B cell (primary cell): Measurements from ENCODE around the gene NCKAP1. TPM values are rescaled to one million over a fixed set of nuclear protein-coding genes. Genes with fewer than 3 reads are reported as not detected.

Source experiments
- ATAC-seq: fragments of 200-7000 bp; cut with Tn5 transposase; one replicate; pipeline ENCODE4 v1.10.0; 2021; ENCODE audit warnings: low read depth, mild to moderate bottlenecking, moderate number of reproducible peaks, moderate library complexity
- CTCF ChIA-PET: fragments of 350-600 bp; sonication (Branson Sonifier 250); formaldehyde crosslinking; loops from one replicate; lab custom pipeline; 2021; ENCODE audit warnings: antibody characterized with exemption, inconsistent platforms; lab: Charles Lee
- POLR2A ChIA-PET: fragments of 350-600 bp; sonication (Branson Sonifier 250); formaldehyde crosslinking; loops from one replicate; lab custom pipeline; 2021; ENCODE audit warnings: antibody characterized with exemption; lab: Charles Lee
- DNase-seq: peaks from one replicate; pipeline ENCODE4 v3.0.0; 2013
- H2AFZ ChIP-seq: 2 replicates; pipeline ENCODE4 v1.6.1; 2012; ENCODE audit warnings: mild to moderate bottlenecking, low read depth, low read length; ENCODE audit not compliant: insufficient read depth, poor library complexity, severe bottlenecking
- H3K27ac ChIP-seq, 2 donors: 1 replicate in 1 of 2; 2 replicates in 1 of 2; pipeline ENCODE4 v1.5.1; 2012 to 2013; ENCODE audit warnings: low read length in 2 of 2, mild to moderate bottlenecking in 2 of 2, moderate library complexity in 1 of 2
- H3K27me3 ChIP-seq, 4 experiments: fragments of 200-600 bp in 1 of 4; sonication (generic) in 1 of 4; replicated peaks in 1 of 4; 1 replicate in 2 of 4; 2 replicates in 2 of 4; pipeline versions ENCODE4 v1.6.1 to v1.7.0; 2013 to 2016; ENCODE audit warnings: low read length in 3 of 4, mild to moderate bottlenecking in 2 of 4, mixed read lengths in 1 of 4, moderate library complexity in 1 of 4; ENCODE audit not compliant: insufficient read depth in 4 of 4, control insufficient read depth in 3 of 4; ENCODE audit errors: control extremely low read depth in 1 of 4
- H3K36me3 ChIP-seq, 2 experiments: replicated peaks in 1 of 2; 1 replicate in 1 of 2; 2 replicates in 1 of 2; pipeline versions ENCODE4 v1.6.1 to v1.7.1; 2013; ENCODE audit warnings: low read length in 1 of 2; ENCODE audit not compliant: insufficient read depth in 2 of 2, control insufficient read depth in 1 of 2; ENCODE audit errors: control extremely low read depth in 1 of 2, extremely low read depth in 1 of 2
- H3K4me1 ChIP-seq, 2 donors: fragments of 200-600 bp in 1 of 2; sonication (generic) in 1 of 2; 1 replicate in 1 of 2; 2 replicates in 1 of 2; pipeline versions ENCODE4 v1.5.1 to v1.6.1; 2013 to 2017; ENCODE audit warnings: low read length in 2 of 2; ENCODE audit not compliant: control insufficient read depth in 2 of 2, insufficient read depth in 2 of 2
- H3K4me2 ChIP-seq: replicated peaks from 2 replicates; pipeline ENCODE3; 2012; ENCODE audit warnings: mild to moderate bottlenecking, low read depth, low read length; ENCODE audit not compliant: poor library complexity, severe bottlenecking
- H3K4me3 ChIP-seq, 5 experiments: fragments of 200-600 bp in 1 of 5; sonication (generic) in 1 of 5; 1 replicate in 3 of 5; 2 replicates in 2 of 5; pipeline versions ENCODE4 v1.5.1 to v1.7.0; 2011 to 2016; ENCODE audit warnings: low read length in 4 of 5, mild to moderate bottlenecking in 4 of 5, low read depth in 2 of 5, control low read depth in 1 of 5, moderate library complexity in 1 of 5; ENCODE audit not compliant: insufficient read depth in 1 of 5; ENCODE audit errors: control extremely low read depth in 1 of 5, extremely low read depth in 1 of 5
- H3K79me2 ChIP-seq: fragments of 200-600 bp; sonication (generic); one replicate; pipeline ENCODE4 v1.6.0; 2016; ENCODE audit warnings: low read length; ENCODE audit not compliant: control insufficient read depth, insufficient read depth
- H3K9ac ChIP-seq: fragments of 200-600 bp; sonication (generic); 2 replicates; pipeline ENCODE4 v1.6.1; 2017; ENCODE audit warnings: mild to moderate bottlenecking, low read length, moderate library complexity
- H3K9me3 ChIP-seq, 3 donors: one replicate each; pipeline versions ENCODE4 v1.6.1 to v1.7.1; 2013; ENCODE audit warnings: low read length in 2 of 3; ENCODE audit not compliant: control insufficient read depth in 2 of 3, insufficient read depth in 1 of 3; ENCODE audit errors: control extremely low read depth in 1 of 3
- H4K20me1 ChIP-seq: 2 replicates; pipeline ENCODE4 v1.6.0; 2012; ENCODE audit warnings: mild to moderate bottlenecking, low read length; ENCODE audit not compliant: insufficient read depth, control insufficient read depth, poor library complexity, severe bottlenecking
- H3K27ac Mint-ChIP-seq: one replicate; pipeline ENCODE4 v1.8.0; 2021; ENCODE audit warnings: mixed read lengths
- H3K27me3 Mint-ChIP-seq: one replicate; pipeline ENCODE4 v1.8.0; 2021; ENCODE audit warnings: mixed read lengths
- H3K4me1 Mint-ChIP-seq: one replicate; pipeline ENCODE4 v1.8.0; 2021; ENCODE audit warnings: mixed read lengths
- H3K4me3 Mint-ChIP-seq: one replicate; pipeline ENCODE4 v1.8.0; 2021; ENCODE audit warnings: mixed read lengths
- H3K9me3 Mint-ChIP-seq: one replicate; pipeline ENCODE4 v1.8.0; 2022; ENCODE audit warnings: mixed read lengths; ENCODE audit not compliant: insufficient read depth
- EZH2 ChIP-seq: IDR thresholded peaks from 2 replicates; pipeline ENCODE4 v1.6.1; 2012; ENCODE audit warnings: borderline replicate concordance, low read depth, mild to moderate bottlenecking, moderate library complexity, low read length; ENCODE audit not compliant: insufficient read depth, poor library complexity, severe bottlenecking
- WGBS: methylation state at CpG from one replicate; pipeline ENCODE4 v1.1.5; 2013; ENCODE audit warnings: missing lambda C conversion rate; ENCODE audit not compliant: insufficient coverage; 5-methylcytosine and 5-hydroxymethylcytosine counted together
- intact Hi-C: fragments of 100-400 bp; cut with micrococcal nuclease; formaldehyde crosslinking; loops from one replicate; pipeline ENCODE4 v1.10.0; 2022
- polyA plus RNA-seq: library from polyadenylated mRNA; depleted of rRNA; stranded (reverse); fragments of >200 nt; gene quantifications from 2 replicates; pipeline ENCODE4 v1.2.3, GENCODE V29; 2012
- total RNA-seq, 2 donors: library from RNA; stranded (reverse); fragments of 120-200 nt in 1 of 2; gene quantifications; 1 replicate in 1 of 2; 2 replicates in 1 of 2; pipeline versions ENCODE4 v1.2.3 to v1.2.4, GENCODE V29; 2013 to 2022
- TF ChIP-seq, protein P1 (sequence below): fragments of 200-600 bp; IDR thresholded peaks from one replicate; pipeline ENCODE4 v1.8.0; 2022; ENCODE audit warnings: antibody characterized with exemption, mild to moderate bottlenecking

Gene NCKAP1
- total and polyA plus RNA-seq, 2 donors (not counting 1 experiment from before 2014, with no cell fraction given), result 0.05 TPM; not detected in 1

DNA sequence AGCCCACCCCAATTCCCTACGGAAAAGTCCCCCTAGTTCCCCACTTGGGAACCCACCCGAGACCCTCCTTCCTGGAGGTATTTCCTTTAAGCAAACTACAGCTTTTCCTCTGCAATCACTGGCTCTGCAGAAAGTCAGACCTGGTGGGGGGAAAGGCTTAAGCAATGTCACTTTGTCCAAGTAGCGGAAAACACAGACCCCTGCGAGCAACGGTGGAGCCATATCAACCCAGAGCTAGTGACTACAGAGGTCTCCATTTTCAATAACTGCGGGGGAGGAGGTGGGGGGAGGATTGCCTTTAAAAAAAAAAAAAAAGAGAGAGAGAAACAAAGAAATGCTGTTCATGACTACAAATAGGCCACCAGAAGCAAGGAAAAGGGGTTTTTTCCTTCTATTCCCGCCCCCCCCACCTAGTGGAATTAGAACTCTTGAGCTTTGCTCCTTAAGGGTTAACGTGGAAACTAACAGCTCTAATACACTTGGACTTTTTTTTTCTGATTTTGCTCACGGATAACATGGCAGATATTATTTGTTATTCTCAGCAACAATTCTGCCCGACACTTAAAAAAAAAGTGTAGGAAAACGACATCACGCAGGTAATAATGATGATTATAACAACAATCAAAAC lies 170.7 kb downstream of the NCKAP1 start:
- Mint-ChIP-seq H3K9me3 (no peaks in the 10 kb centered on the region), H3K27me3 (peaks cover 69% of the 10 kb centered on the region), H3K27ac (no peak overlapping the region), H3K4me3 (no peak overlapping the region), H3K4me1 (peaks cover 21% of the 10 kb centered on the region)
- peak overlapping the region; percentile 66 for H2AFZ ChIP-seq
- H3K9ac ChIP-seq, result peak overlapping the region; percentile 38
- TF ChIP-seq, protein P1, sequence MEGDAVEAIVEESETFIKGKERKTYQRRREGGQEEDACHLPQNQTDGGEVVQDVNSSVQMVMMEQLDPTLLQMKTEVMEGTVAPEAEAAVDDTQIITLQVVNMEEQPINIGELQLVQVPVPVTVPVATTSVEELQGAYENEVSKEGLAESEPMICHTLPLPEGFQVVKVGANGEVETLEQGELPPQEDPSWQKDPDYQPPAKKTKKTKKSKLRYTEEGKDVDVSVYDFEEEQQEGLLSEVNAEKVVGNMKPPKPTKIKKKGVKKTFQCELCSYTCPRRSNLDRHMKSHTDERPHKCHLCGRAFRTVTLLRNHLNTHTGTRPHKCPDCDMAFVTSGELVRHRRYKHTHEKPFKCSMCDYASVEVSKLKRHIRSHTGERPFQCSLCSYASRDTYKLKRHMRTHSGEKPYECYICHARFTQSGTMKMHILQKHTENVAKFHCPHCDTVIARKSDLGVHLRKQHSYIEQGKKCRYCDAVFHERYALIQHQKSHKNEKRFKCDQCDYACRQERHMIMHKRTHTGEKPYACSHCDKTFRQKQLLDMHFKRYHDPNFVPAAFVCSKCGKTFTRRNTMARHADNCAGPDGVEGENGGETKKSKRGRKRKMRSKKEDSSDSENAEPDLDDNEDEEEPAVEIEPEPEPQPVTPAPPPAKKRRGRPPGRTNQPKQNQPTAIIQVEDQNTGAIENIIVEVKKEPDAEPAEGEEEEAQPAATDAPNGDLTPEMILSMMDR, result no peak
- peak overlapping the region; percentile 65 for H3K4me2 ChIP-seq
- ATAC-seq (no peak), DNase-seq (no peak)
- peaks cover 0 to 34% (median 20%) of the 10 kb centered on the region in 4 experiments for H3K27me3 ChIP-seq
- no peak overlapping the region for H3K27ac ChIP-seq
- POLR2A ChIA-PET, result interaction anchor here (0.7 kb wide), 1 partner anchor 51 kb away, joined by 3 read pairs; no protein-coding TSS in a partner anchor
- H3K4me1 ChIP-seq, result peaks cover 17 to 25% of the 10 kb centered on the region in 2 donors
- WGBS, result 55% methylated on average over 3 of the region's 12 CpGs
- H3K36me3 ChIP-seq, result no peaks in the 10 kb centered on the region
- no peaks in the 10 kb centered on the region for H3K79me2 ChIP-seq
- no peaks in the 10 kb centered on the region for H4K20me1 ChIP-seq
- H3K9me3 ChIP-seq, result peaks cover 0 to 5% (median 2%) of the 10 kb centered on the region in 3 donors
- H3K4me3 ChIP-seq, result peak overlapping the region in 1 of 5 experiments; percentile 15
- intact Hi-C loops, result no loop called here
- CTCF ChIA-PET, result no interaction called here

DNA sequence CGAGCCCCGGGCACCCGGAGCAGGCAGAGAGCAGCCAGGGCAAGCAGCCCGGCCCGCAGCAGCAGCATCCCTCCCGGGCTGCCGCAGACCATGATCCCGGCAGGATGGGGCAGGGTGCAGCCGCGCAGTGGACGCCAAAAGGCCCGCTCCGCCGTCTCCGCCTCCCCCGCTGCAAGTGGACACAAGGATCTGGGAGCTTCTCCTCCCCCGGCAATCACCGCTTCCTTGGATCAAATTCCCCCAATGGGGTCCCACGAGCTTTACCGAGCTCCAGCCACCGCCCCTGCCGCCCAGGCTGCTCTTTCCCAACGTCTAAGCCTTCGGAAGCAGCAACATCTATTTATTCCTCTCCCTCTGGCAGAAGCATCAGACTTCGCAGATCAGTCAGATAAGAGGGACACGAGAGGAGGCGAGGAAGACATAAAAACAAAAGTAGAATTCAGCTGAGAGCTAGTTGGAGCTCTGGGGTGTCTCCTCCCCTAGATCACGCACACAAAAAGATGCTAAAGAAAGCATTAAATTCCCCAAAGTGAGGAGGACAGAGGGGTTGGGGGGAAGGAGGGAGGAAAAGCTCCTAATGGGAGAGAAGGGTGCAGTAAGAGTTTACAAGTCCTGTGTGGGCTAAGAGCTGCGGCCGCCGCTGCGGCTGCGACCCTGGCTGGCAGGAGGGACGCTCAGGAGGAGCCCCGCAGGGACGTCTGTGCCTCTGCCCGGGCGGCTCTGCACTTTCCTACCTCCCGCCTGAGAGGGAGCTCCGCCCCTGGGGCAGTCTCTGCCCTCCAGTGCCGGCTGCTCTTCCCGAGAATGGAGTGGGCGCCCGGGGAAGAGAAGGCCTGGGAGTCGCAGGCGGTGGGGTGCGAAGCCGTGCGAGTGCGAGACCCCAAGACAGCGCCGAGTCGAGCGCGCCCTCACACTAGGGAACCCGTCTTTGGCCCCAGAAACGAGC lies 171.5 kb downstream of the NCKAP1 start, which contains the start of gene FRZB:
FRZB (minus strand) TSS at position 177 of the 946 bp plus-strand sequence; CDS start at position 92, 85 bp downstream.
- peak within 1 kb of the TSS; percentile 66 for H2AFZ ChIP-seq
- DNase-seq (peak; percentile 7), ATAC-seq (no peak)
- Mint-ChIP-seq H3K4me3 (peak within 1 kb of the TSS; percentile 70), H3K27ac (no peak within 1 kb of the TSS), H3K4me1 (peaks cover 21% of the 10 kb centered on the region), H3K9me3 (no peaks in the 10 kb centered on the region), H3K27me3 (peaks cover 67% of the 10 kb centered on the region)
- no peak for TF ChIP-seq EZH2
- TF ChIP-seq, protein P1, result no peak
- peaks cover 0 to 34% (median 20%) of the 10 kb centered on the region in 4 experiments for H3K27me3 ChIP-seq
- WGBS, result 7% methylated on average over 51 of the region's 57 CpGs
- peaks cover 17 to 25% of the 10 kb centered on the region in 2 donors for H3K4me1 ChIP-seq
- no peaks in the 10 kb centered on the region for H3K36me3 ChIP-seq
- H4K20me1 ChIP-seq, result no peaks in the 10 kb centered on the region
- peak within 1 kb of the TSS; percentile 38 for H3K9ac ChIP-seq
- peaks cover 0 to 5% (median 2%) of the 10 kb centered on the region in 3 donors for H3K9me3 ChIP-seq
- intact Hi-C loops, result no loop called here
- ChIA-PET CTCF (no interaction called here), POLR2A (no interaction called here)
- H3K79me2 ChIP-seq, result no peaks in the 10 kb centered on the region
- H3K4me3 ChIP-seq, result peak within 1 kb of the TSS in 3 of 5 experiments; percentile 15 to 38 (median 16)
- no peak within 1 kb of the TSS for H3K27ac ChIP-seq
- peak within 1 kb of the TSS; percentile 65 for H3K4me2 ChIP-seq
